HG02973 (cell line): ENCODE results near the gene ADPRHL1.
"Not testable (repeated sequence)": the region's sequence is repeated elsewhere in the genome, so short reads cannot be mapped to it uniquely, and the experiment has no call there.

Experiments used
- ATAC-seq: cut with Tn5 transposase; IDR thresholded peaks from one replicate; pipeline ENCODE4 v1.9.1; 2021; ENCODE audit warnings: moderate library complexity; ENCODE audit not compliant: unreplicated experiment

Gene ADPRHL1

GRCh38 chr13:113456116-113456702 lies 2.9 kb upstream of the ADPRHL1 start:
- ATAC-seq, result no peak

- no peak for ATAC-seq
These were observed 2.1 kb upstream of the ADPRHL1 start for GRCh38 chr13:113455384-113455783.

- ATAC-seq, result no peak
These were observed 1.6 kb upstream of the ADPRHL1 start for GRCh38 chr13:113454936-113455335.

- ATAC-seq, result no peak
These were observed 822 bp downstream of the ADPRHL1 start for GRCh38 chr13:113452466-113452865.

GRCh38 chr13:113451951-113452421 lies 1.3 kb downstream of the ADPRHL1 start:
- ATAC-seq, result no peak

- not testable (repeated sequence) for ATAC-seq
These were observed 2.2 kb downstream of the ADPRHL1 start for GRCh38 chr13:113450861-113451620.

- ATAC-seq, result not testable (repeated sequence)
These were observed 2.9 kb downstream of the ADPRHL1 start for GRCh38 chr13:113450348-113450744.

GRCh38 chr13:113449693-113450347 lies 3.5 kb downstream of the ADPRHL1 start:
- no peak for ATAC-seq

- ATAC-seq, result no peak
These were observed 4.2 kb downstream of the ADPRHL1 start for GRCh38 chr13:113448885-113449692.

GRCh38 chr13:113448545-113448884 lies 4.8 kb downstream of the ADPRHL1 start:
- no peak for ATAC-seq

GRCh38 chr13:113447596-113447995 lies 5.7 kb downstream of the ADPRHL1 start:
- no peak for ATAC-seq

- ATAC-seq, result no peak
These were observed 6.8 kb downstream of the ADPRHL1 start for GRCh38 chr13:113446488-113446854.

GRCh38 chr13:113445791-113446487 lies 7.3 kb downstream of the ADPRHL1 start:
- ATAC-seq, result no peak

GRCh38 chr13:113443991-113444390 lies 9.3 kb downstream of the ADPRHL1 start:
- ATAC-seq, result no peak

- ATAC-seq, result no peak
These were observed 10.3 kb downstream of the ADPRHL1 start for GRCh38 chr13:113442985-113443362.

GRCh38 chr13:113442354-113442984 lies 10.8 kb downstream of the ADPRHL1 start:
- no peak for ATAC-seq

GRCh38 chr13:113441661-113442060 lies 11.6 kb downstream of the ADPRHL1 start:
- no peak for ATAC-seq

GRCh38 chr13:113437408-113438010 lies 15.8 kb downstream of the ADPRHL1 start:
- ATAC-seq, result no peak

GRCh38 chr13:113436866-113437265 lies 16.4 kb downstream of the ADPRHL1 start:
- ATAC-seq, result not testable (repeated sequence)

GRCh38 chr13:113435907-113436306 lies 17.4 kb downstream of the ADPRHL1 start:
- ATAC-seq, result not testable (repeated sequence)
